Measurements from ENCODE around the gene ZNF800.

DNA sequence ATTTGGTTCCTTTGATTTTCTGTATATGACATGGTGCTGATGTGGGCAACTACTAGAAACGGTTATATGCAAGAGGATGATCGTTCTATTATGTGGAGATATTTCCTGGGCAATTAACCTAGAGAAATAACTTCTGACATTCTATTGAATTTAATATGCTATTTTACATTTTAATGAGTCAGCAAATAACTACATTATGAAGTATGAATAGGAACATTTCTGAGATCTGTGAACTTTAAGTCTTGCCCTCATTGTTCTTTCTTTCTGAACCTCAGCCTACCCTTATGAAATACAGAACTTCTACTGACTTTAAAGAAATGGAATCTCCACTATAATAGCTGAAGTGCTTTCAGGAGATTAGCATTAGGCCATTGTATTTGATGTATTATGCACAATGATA lies 59.6 kb downstream of the ZNF800 start:
- no peak for TF ChIP-seq POLR2A (IDR thresholded peaks at IDR 0.05)
- TF ChIP-seq, protein P1, sequence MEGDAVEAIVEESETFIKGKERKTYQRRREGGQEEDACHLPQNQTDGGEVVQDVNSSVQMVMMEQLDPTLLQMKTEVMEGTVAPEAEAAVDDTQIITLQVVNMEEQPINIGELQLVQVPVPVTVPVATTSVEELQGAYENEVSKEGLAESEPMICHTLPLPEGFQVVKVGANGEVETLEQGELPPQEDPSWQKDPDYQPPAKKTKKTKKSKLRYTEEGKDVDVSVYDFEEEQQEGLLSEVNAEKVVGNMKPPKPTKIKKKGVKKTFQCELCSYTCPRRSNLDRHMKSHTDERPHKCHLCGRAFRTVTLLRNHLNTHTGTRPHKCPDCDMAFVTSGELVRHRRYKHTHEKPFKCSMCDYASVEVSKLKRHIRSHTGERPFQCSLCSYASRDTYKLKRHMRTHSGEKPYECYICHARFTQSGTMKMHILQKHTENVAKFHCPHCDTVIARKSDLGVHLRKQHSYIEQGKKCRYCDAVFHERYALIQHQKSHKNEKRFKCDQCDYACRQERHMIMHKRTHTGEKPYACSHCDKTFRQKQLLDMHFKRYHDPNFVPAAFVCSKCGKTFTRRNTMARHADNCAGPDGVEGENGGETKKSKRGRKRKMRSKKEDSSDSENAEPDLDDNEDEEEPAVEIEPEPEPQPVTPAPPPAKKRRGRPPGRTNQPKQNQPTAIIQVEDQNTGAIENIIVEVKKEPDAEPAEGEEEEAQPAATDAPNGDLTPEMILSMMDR (IDR thresholded peaks at IDR 0.05 in 8 of 11, conservative IDR thresholded peaks at IDR 0.05 in 3 of 11), result no peak

Measured in spleen (tissue), 7 donors.